CD4-positive, alpha-beta T cell (primary cell): ENCODE data around the gene POLH. TPM values are rescaled to one million over a fixed set of nuclear protein-coding genes. Genes with fewer than 3 reads are reported as not detected.
A peak's percentile ranks its signal among the peaks of the same experiment; 100 is the strongest.

Experiments
- ATAC-seq: fragments of 200-7000 bp; cut with Tn5 transposase; one replicate; pipeline ENCODE4 v1.10.0; 2022; ENCODE audit warnings: mild to moderate bottlenecking; ENCODE audit not compliant: poor library complexity
- CTCF ChIA-PET: fragments of 350-600 bp; sonication (Branson Sonifier 250); formaldehyde crosslinking; loops from one replicate; lab custom pipeline; 2021; ENCODE audit warnings: antibody characterized with exemption, inconsistent platforms; lab: Charles Lee
- POLR2A ChIA-PET: fragments of 350-600 bp; sonication (Branson Sonifier 250); formaldehyde crosslinking; loops from one replicate; lab custom pipeline; 2021; ENCODE audit warnings: antibody characterized with exemption, inconsistent platforms; lab: Charles Lee
- DNase-seq, 14 experiments: peaks; one replicate each; pipeline ENCODE4 v3.0.0-alpha.2; 2013 to 2020; ENCODE audit warnings: mixed read lengths in 2 of 14
- H3K27ac ChIP-seq, 2 donors: one replicate each; pipeline versions ENCODE4 v1.5.1 to v1.7.0; 2013; ENCODE audit warnings: low read length in 2 of 2, low read depth in 1 of 2, mild to moderate bottlenecking in 1 of 2
- H3K27me3 ChIP-seq, 2 experiments: 1 replicate in 1 of 2; 2 replicates in 1 of 2; pipeline versions ENCODE4 v1.6.1 to v1.7.0; 2013; ENCODE audit warnings: low read length in 2 of 2, control low read depth in 1 of 2, mild to moderate bottlenecking in 1 of 2, moderate library complexity in 1 of 2; ENCODE audit not compliant: insufficient read depth in 2 of 2, control insufficient read depth in 1 of 2
- H3K36me3 ChIP-seq: one replicate; pipeline ENCODE4 v1.6.1; 2013; ENCODE audit warnings: low read length, control low read depth; ENCODE audit not compliant: insufficient read depth
- H3K4me1 ChIP-seq: one replicate; pipeline ENCODE4 v1.6.1; 2013; ENCODE audit warnings: low read length, control low read depth; ENCODE audit not compliant: insufficient read depth
- H3K4me3 ChIP-seq: one replicate; pipeline ENCODE4 v1.5.1; 2013; ENCODE audit warnings: mild to moderate bottlenecking, low read length, moderate library complexity
- H3K9me3 ChIP-seq, 2 experiments: 1 replicate in 1 of 2; 2 replicates in 1 of 2; pipeline versions ENCODE4 v1.6.1 to v1.7.0; 2013; ENCODE audit warnings: low read length in 2 of 2, mild to moderate bottlenecking in 2 of 2, control low read depth in 1 of 2, moderate library complexity in 1 of 2; ENCODE audit not compliant: control insufficient read depth in 1 of 2, insufficient read depth in 1 of 2
- H3K27ac Mint-ChIP-seq: one replicate; pipeline ENCODE4 v1.8.0; 2020; ENCODE audit warnings: mixed read lengths
- H3K27me3 Mint-ChIP-seq: one replicate; pipeline ENCODE4 v1.8.0; 2021; ENCODE audit warnings: mixed read lengths
- H3K36me3 Mint-ChIP-seq: one replicate; pipeline ENCODE4 v1.8.0; 2021; ENCODE audit warnings: low read depth, mixed read lengths
- H3K4me1 Mint-ChIP-seq: one replicate; pipeline ENCODE4 v1.8.0; 2021; ENCODE audit warnings: low read depth, mixed read lengths
- H3K4me3 Mint-ChIP-seq: one replicate; pipeline ENCODE4 v1.8.0; 2020; ENCODE audit warnings: mild to moderate bottlenecking, mixed read lengths
- H3K9me3 Mint-ChIP-seq: one replicate; pipeline ENCODE4 v1.8.0; 2020; ENCODE audit warnings: mixed read lengths
- intact Hi-C, 2 experiments: fragments of 100-400 bp; cut with DNase I in 1 of 2; cut with micrococcal nuclease in 1 of 2; formaldehyde crosslinking; loops; one replicate each; pipeline versions ENCODE4 v1.15.1 to v1.9.0; 2023 to 2025; cut with DNase I, micrococcal nuclease
- total RNA-seq, 174 experiments: library from RNA in 2 of 174; stranded (reverse) in 2 of 174; gene quantifications; one replicate each; pipeline ENCODE4 v1.2.3 and lab custom pipeline; 2021 to 2026
- TF ChIP-seq, protein P1 (sequence below): fragments of 200-600 bp; IDR thresholded peaks from one replicate; pipeline ENCODE4 v1.8.0; 2022; ENCODE audit warnings: antibody characterized with exemption, mild to moderate bottlenecking

POLH gene
- total RNA-seq, 2 experiments from 2014 or later: 4.2 to 4.4 TPM

- no peak for DNase-seq
- intact Hi-C loops: loop anchor here in 1 of 2 experiments (10.0 kb wide), 1 partner anchor 161 kb away; no protein-coding TSS in a partner anchor
- Mint-ChIP-seq H3K27me3 (no peaks in the 10 kb centered on the region), H3K4me3 (no peak overlapping the region), H3K9me3 (no peaks in the 10 kb centered on the region), H3K36me3 (peaks cover 64% of the 10 kb centered on the region), H3K27ac (no peak overlapping the region), H3K4me1 (no peaks in the 10 kb centered on the region)
- ATAC-seq: no peak
- no peaks in the 10 kb centered on the region for H3K4me1 ChIP-seq
- TF ChIP-seq, protein P1, sequence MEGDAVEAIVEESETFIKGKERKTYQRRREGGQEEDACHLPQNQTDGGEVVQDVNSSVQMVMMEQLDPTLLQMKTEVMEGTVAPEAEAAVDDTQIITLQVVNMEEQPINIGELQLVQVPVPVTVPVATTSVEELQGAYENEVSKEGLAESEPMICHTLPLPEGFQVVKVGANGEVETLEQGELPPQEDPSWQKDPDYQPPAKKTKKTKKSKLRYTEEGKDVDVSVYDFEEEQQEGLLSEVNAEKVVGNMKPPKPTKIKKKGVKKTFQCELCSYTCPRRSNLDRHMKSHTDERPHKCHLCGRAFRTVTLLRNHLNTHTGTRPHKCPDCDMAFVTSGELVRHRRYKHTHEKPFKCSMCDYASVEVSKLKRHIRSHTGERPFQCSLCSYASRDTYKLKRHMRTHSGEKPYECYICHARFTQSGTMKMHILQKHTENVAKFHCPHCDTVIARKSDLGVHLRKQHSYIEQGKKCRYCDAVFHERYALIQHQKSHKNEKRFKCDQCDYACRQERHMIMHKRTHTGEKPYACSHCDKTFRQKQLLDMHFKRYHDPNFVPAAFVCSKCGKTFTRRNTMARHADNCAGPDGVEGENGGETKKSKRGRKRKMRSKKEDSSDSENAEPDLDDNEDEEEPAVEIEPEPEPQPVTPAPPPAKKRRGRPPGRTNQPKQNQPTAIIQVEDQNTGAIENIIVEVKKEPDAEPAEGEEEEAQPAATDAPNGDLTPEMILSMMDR: no peak
- ChIA-PET POLR2A (no interaction called here), CTCF (no interaction called here)
- no peak overlapping the region for H3K4me3 ChIP-seq
- no peaks in the 10 kb centered on the region for H3K27me3 ChIP-seq
- H3K9me3 ChIP-seq: no peaks in the 10 kb centered on the region
- H3K27ac ChIP-seq: no peak overlapping the region
- H3K36me3 ChIP-seq: peaks cover 63% of the 10 kb centered on the region
Measured at GRCh38 chr6:43604174-43604573, 28.2 kb downstream of the POLH start.

GRCh38 chr6:43606019-43606418, 30.0 kb downstream of the POLH start:
- no peaks in the 10 kb centered on the region for H3K27me3 Mint-ChIP-seq
- ChIA-PET POLR2A (interaction anchor here (1.2 kb wide), 1 partner anchor 23 kb away, joined by 3 read pairs; the partner anchor contains the start of gene GTPBP2), CTCF (no interaction called here)
- no peak overlapping the region for H3K4me3 Mint-ChIP-seq
- DNase-seq (no peak), ATAC-seq (no peak)
- Histone ChIP-seq H3K4me3 (no peak overlapping the region), H3K4me1 (no peaks in the 10 kb centered on the region), H3K27ac (no peak overlapping the region), H3K27me3 (no peaks in the 10 kb centered on the region), H3K36me3 (peaks cover 67% of the 10 kb centered on the region), H3K9me3 (no peaks in the 10 kb centered on the region)
- TF ChIP-seq, protein P1: no peak
- no peak overlapping the region for H3K27ac Mint-ChIP-seq
- intact Hi-C loops: loop anchor here in 1 of 2 experiments (5.0 to 10.0 kb wide), 3 partner anchors 61 to 471 kb away; no protein-coding TSS in a partner anchor
- peaks cover 68% of the 10 kb centered on the region for H3K36me3 Mint-ChIP-seq
- H3K9me3 Mint-ChIP-seq: no peaks in the 10 kb centered on the region
- no peaks in the 10 kb centered on the region for H3K4me1 Mint-ChIP-seq

GRCh38 chr6:43608310-43608763, 32.4 kb downstream of the POLH start:
- Histone ChIP-seq H3K27me3 (no peaks in the 10 kb centered on the region), H3K27ac (no peak overlapping the region), H3K36me3 (peaks cover 56% of the 10 kb centered on the region), H3K4me3 (no peak overlapping the region), H3K9me3 (no peaks in the 10 kb centered on the region), H3K4me1 (no peaks in the 10 kb centered on the region)
- intact Hi-C loops: loop anchor here in 1 of 2 experiments (5.0 to 10.0 kb wide), 3 partner anchors 59 to 469 kb away; no protein-coding TSS in a partner anchor
- ATAC-seq: peak; percentile 48
- no peaks in the 10 kb centered on the region for H3K27me3 Mint-ChIP-seq
- no peak overlapping the region for H3K4me3 Mint-ChIP-seq
- H3K9me3 Mint-ChIP-seq: no peaks in the 10 kb centered on the region
- POLR2A ChIA-PET: interaction anchor here (0.8 to 1.7 kb wide), 2 partner anchors 21 to 27 kb away, joined by 3 to 4 read pairs; partner anchors contain the start of genes GTPBP2 and MAD2L1BP
- no peak overlapping the region for H3K27ac Mint-ChIP-seq
- no peaks in the 10 kb centered on the region for H3K4me1 Mint-ChIP-seq
- H3K36me3 Mint-ChIP-seq: peaks cover 69% of the 10 kb centered on the region
- TF ChIP-seq, protein P1: peak; percentile 91
- CTCF ChIA-PET: interaction anchor here (0.5 to 2.2 kb wide), 9 partner anchors 10 to 490 kb away, joined by 3 to 8 read pairs (median 4); partner anchors contain the start of gene GTPBP2
- DNase-seq: peak; percentile 32 to 77 (median 49)
